Tibial nerve (tissue), 4 donors: ENCODE results near the gene TENT4B. TPM values are rescaled to one million over a fixed set of nuclear protein-coding genes. Genes with fewer than 3 reads are reported as not detected.

Experiments
- DNase-seq, 2 donors: peaks; one replicate each; pipeline ENCODE4 v3.0.0-alpha.2; 2019; ENCODE audit warnings: low spot score in 2 of 2
- H3K27ac ChIP-seq, 4 donors: fragments of 200-600 bp; sonication (generic) in 3 of 4; one replicate each; pipeline ENCODE4 v1.5.1; 2017 to 2019; ENCODE audit warnings: mild to moderate bottlenecking in 1 of 4
- H3K27me3 ChIP-seq, 2 donors: fragments of 200-600 bp; sonication (generic) in 1 of 2; one replicate each; pipeline versions ENCODE4 v1.5.1 to v1.6.0; 2017 to 2019
- H3K36me3 ChIP-seq, 3 donors: fragments of 200-600 bp; sonication (generic); one replicate each; pipeline ENCODE4 v1.5.1; 2018 to 2019
- H3K4me1 ChIP-seq, 4 donors: fragments of 200-600 bp; sonication (generic) in 3 of 4; one replicate each; pipeline ENCODE4 v1.5.1; 2017 to 2019
- H3K4me3 ChIP-seq, 4 donors: fragments of 200-600 bp; sonication (generic) in 3 of 4; one replicate each; pipeline ENCODE4 v1.5.1; 2017 to 2019; ENCODE audit warnings: mild to moderate bottlenecking in 1 of 4, moderate library complexity in 1 of 4
- H3K9me3 ChIP-seq, 4 donors: fragments of 200-600 bp; sonication (generic) in 3 of 4; one replicate each; pipeline ENCODE4 v1.5.1; 2017 to 2019
- CTCF ChIP-seq, 5 experiments: fragments of 200-600 bp in 3 of 5; fragments of 450-650 bp in 2 of 5; sonication (generic) in 3 of 5; IDR thresholded peaks; one replicate each; pipeline ENCODE4 v1.5.1; 2016 to 2019; ENCODE audit warnings: antibody characterized with exemption in 5 of 5, mild to moderate bottlenecking in 3 of 5, moderate library complexity in 2 of 5
- EP300 ChIP-seq, 2 donors: sonication (generic); formaldehyde crosslinking; IDR thresholded peaks; one replicate each; pipeline ENCODE4 v1.6.1; 2017; ENCODE audit warnings: antibody characterized with exemption in 2 of 2, mild to moderate bottlenecking in 1 of 2
- POLR2A ChIP-seq, 2 donors: fragments of 450-650 bp; IDR thresholded peaks; one replicate each; pipeline ENCODE4 v1.6.1; 2017; ENCODE audit warnings: antibody characterized with exemption in 2 of 2, mild to moderate bottlenecking in 2 of 2, moderate library complexity in 2 of 2
- WGBS, 2 donors: methylation state at CpG; one replicate each; pipeline ENCODE4 v1.1.5; 2018; 5-methylcytosine and 5-hydroxymethylcytosine counted together
- total RNA-seq, 4 donors: library from RNA; depleted of rRNA; stranded (reverse); fragments of >200 nt; gene quantifications; one replicate each; pipeline ENCODE4 v1.1.0, GENCODE V29; 2016

TENT4B gene
- total RNA-seq, 4 donors from 2014 or later, result 11.7 to 18.6 (median 16.5) TPM

- DNase-seq, result peak; percentile 13 to 16
- H3K4me1 ChIP-seq, result peaks cover 0 to 51% (median 20%) of the 10 kb centered on the region in 4 donors
- H3K27me3 ChIP-seq, result no peaks in the 10 kb centered on the region
- peak overlapping the region; percentile 72 to 90 (median 86) for H3K4me3 ChIP-seq
- H3K9me3 ChIP-seq, result no peaks in the 10 kb centered on the region
- 1% methylated on average over 51 to 55 of the region's 89 CpGs for WGBS, 2 donors
- H3K27ac ChIP-seq, result peak overlapping the region; percentile 56 to 97 (median 76)
- no peak for TF ChIP-seq EP300 (IDR thresholded peaks at IDR 0.05)
- TF ChIP-seq CTCF (IDR thresholded peaks at IDR 0.05), result no peak
- TF ChIP-seq POLR2A (IDR thresholded peaks at IDR 0.05), result no peak
- H3K36me3 ChIP-seq, result no peaks in the 10 kb centered on the region
These were observed 702 bp downstream of the TENT4B start for GRCh38 chr16:50153596-50154419.

GRCh38 chr16:50154420-50154950 lies 1.4 kb downstream of the TENT4B start:
- 9 to 13% methylated on average over 10 of the region's 10 CpGs for WGBS, 2 donors

GRCh38 chr16:50155925-50156324 lies 2.8 kb downstream of the TENT4B start:
- 57 to 58% methylated on average over 1 of the region's 1 CpG for WGBS, 2 donors

More at GRCh38 chr16:50154420-50154950, 1.4 kb downstream of the TENT4B start:
- DNase-seq, result peak in 1 of 2 donors; percentile 17
- peaks cover 0 to 53% (median 20%) of the 10 kb centered on the region in 4 donors for H3K4me1 ChIP-seq
- peak overlapping the region; percentile 56 to 97 (median 74) for H3K27ac ChIP-seq
- H3K9me3 ChIP-seq, result no peaks in the 10 kb centered on the region
- TF ChIP-seq EP300 (IDR thresholded peaks at IDR 0.05), result no peak
- TF ChIP-seq POLR2A (IDR thresholded peaks at IDR 0.05), result no peak
- no peak for TF ChIP-seq CTCF (IDR thresholded peaks at IDR 0.05)
- H3K36me3 ChIP-seq, result no peaks in the 10 kb centered on the region
- H3K27me3 ChIP-seq, result no peaks in the 10 kb centered on the region
- H3K4me3 ChIP-seq, result peak overlapping the region; percentile 72 to 90 (median 86)

DNA sequence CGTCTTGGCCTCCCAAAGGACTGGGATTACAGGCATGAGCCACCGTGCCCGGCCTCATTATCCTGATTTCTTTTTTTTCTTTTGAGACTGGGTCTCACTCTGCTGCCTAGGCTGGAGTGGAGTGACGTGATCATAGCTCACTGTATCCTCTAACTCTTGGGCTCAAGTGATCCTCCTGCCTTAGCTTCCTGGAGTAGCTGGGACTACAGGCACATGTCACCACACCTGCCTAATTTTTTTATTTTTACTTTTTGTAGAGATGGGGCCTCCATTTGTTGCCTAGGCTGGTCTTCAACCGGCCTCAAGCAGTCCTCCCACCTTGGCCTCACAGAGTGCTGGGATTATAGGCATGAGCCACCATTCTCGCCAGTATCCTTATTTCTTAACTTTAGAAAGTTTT lies 3.5 kb downstream of the TENT4B start:
- Histone ChIP-seq H3K4me3 (no peak overlapping the region), H3K9me3 (no peaks in the 10 kb centered on the region), H3K27me3 (no peaks in the 10 kb centered on the region), H3K27ac (no peak overlapping the region), H3K36me3 (no peaks in the 10 kb centered on the region), H3K4me1 (peaks cover 0 to 70% (median 26%) of the 10 kb centered on the region in 4 donors)
- no peak for DNase-seq
- WGBS, 2 donors, result 92 to 97% methylated on average over 6 of the region's 6 CpGs
- TF ChIP-seq EP300 (IDR thresholded peaks at IDR 0.05) (no peak), POLR2A (IDR thresholded peaks at IDR 0.05) (no peak), CTCF (IDR thresholded peaks at IDR 0.05) (no peak)

More at GRCh38 chr16:50155925-50156324, 2.8 kb downstream of the TENT4B start:
- H3K4me3 ChIP-seq, result peak overlapping the region in 2 of 4 donors; percentile 86 to 90
- H3K27me3 ChIP-seq, result no peaks in the 10 kb centered on the region
- H3K9me3 ChIP-seq, result no peaks in the 10 kb centered on the region
- H3K36me3 ChIP-seq, result no peaks in the 10 kb centered on the region
- H3K4me1 ChIP-seq, result peaks cover 0 to 64% (median 26%) of the 10 kb centered on the region in 4 donors
- DNase-seq, result no peak
- TF ChIP-seq CTCF (IDR thresholded peaks at IDR 0.05), result no peak
- TF ChIP-seq EP300 (IDR thresholded peaks at IDR 0.05), result no peak
- peak overlapping the region in 3 of 4 donors; percentile 57 to 97 (median 70) for H3K27ac ChIP-seq
